ENCODE data around the gene SPARC.
"Not testable (repeated sequence)": the region's sequence is repeated elsewhere in the genome, so short reads cannot be mapped to it uniquely, and the experiment has no call there.

SPARC gene

GRCh38 chr5:151703780-151704179 lies 17.1 kb upstream of the SPARC start:
- H3K4me3 ChIP-seq (ENCODE audit: control insufficient read depth, low read depth, low read length): no peak overlapping the region
- no peak for TF ChIP-seq CTCF (IDR thresholded peaks at IDR 0.05; ENCODE audit: control insufficient read depth, insufficient read depth, low read depth, low read length, missing control alignments)
- DNase-seq (ENCODE audit: low read depth): no peak

- no peak for TF ChIP-seq CTCF (IDR thresholded peaks at IDR 0.05; ENCODE audit: control insufficient read depth, insufficient read depth, low read depth, low read length, missing control alignments)
- no peak for DNase-seq (ENCODE audit: low read depth)
- no peak overlapping the region for H3K4me3 ChIP-seq (ENCODE audit: control insufficient read depth, low read depth, low read length)
Observed at GRCh38 chr5:151703227-151703626, 16.5 kb upstream of the SPARC start.

GRCh38 chr5:151700820-151701219 lies 14.1 kb upstream of the SPARC start:
- TF ChIP-seq CTCF (IDR thresholded peaks at IDR 0.05; ENCODE audit: control insufficient read depth, insufficient read depth, low read depth, low read length, missing control alignments): no peak

GRCh38 chr5:151700296-151700695 lies 13.6 kb upstream of the SPARC start:
- no peak for DNase-seq (ENCODE audit: low read depth)
- H3K4me3 ChIP-seq (ENCODE audit: control insufficient read depth, low read depth, low read length): no peak overlapping the region
- TF ChIP-seq CTCF (IDR thresholded peaks at IDR 0.05; ENCODE audit: control insufficient read depth, insufficient read depth, low read depth, low read length, missing control alignments): no peak

More at GRCh38 chr5:151700820-151701219, 14.1 kb upstream of the SPARC start:
- no peak overlapping the region for H3K4me3 ChIP-seq (ENCODE audit: control insufficient read depth, low read depth, low read length)
- no peak for DNase-seq (ENCODE audit: low read depth)

GRCh38 chr5:151699071-151699901 lies 12.6 kb upstream of the SPARC start:
- DNase-seq (ENCODE audit: low read depth): peak; percentile 95
- no peak for TF ChIP-seq CTCF (IDR thresholded peaks at IDR 0.05; ENCODE audit: control insufficient read depth, insufficient read depth, low read depth, low read length, missing control alignments)
- no peak overlapping the region for H3K4me3 ChIP-seq (ENCODE audit: control insufficient read depth, low read depth, low read length)

- DNase-seq (ENCODE audit: low read depth); H3K4me3 ChIP-seq (ENCODE audit: control insufficient read depth, low read depth, low read length): not testable (repeated sequence)
Observed at GRCh38 chr5:151698081-151698480, 11.4 kb upstream of the SPARC start.

GRCh38 chr5:151697452-151697851 lies 10.7 kb upstream of the SPARC start:
- TF ChIP-seq CTCF (IDR thresholded peaks at IDR 0.05; ENCODE audit: control insufficient read depth, insufficient read depth, low read depth, low read length, missing control alignments): no peak
- H3K4me3 ChIP-seq (ENCODE audit: control insufficient read depth, low read depth, low read length): no peak overlapping the region
- no peak for DNase-seq (ENCODE audit: low read depth)
